ENCODE results near the gene USH2A.

Gene USH2A

GRCh38 chr1:215647738-215648137, 775.5 kb downstream of the USH2A start:
- Histone ChIP-seq H3K4me3 (ENCODE audit: low read depth in 1 of 5, low read length in 5 of 5) (no peak overlapping the region), H3K9ac (ENCODE audit: low read length in 5 of 5) (no peak overlapping the region), H3K9me3 (ENCODE audit: control insufficient read depth in 5 of 5, low read length in 5 of 5) (no peaks in the 10 kb centered on the region), H3K36me3 (ENCODE audit: control insufficient read depth in 5 of 5, insufficient read depth in 5 of 5, low read length in 5 of 5) (no peaks in the 10 kb centered on the region), H3K4me1 (ENCODE audit: control insufficient read depth in 5 of 5, insufficient read depth in 5 of 5, low read length in 5 of 5) (no peaks in the 10 kb centered on the region), H3K27me3 (ENCODE audit: control insufficient read depth in 5 of 5, insufficient read depth in 4 of 5, low read length in 5 of 5) (no peaks in the 10 kb centered on the region), H3K27ac (ENCODE audit: low read depth, low read length) (no peak overlapping the region)

DNA sequence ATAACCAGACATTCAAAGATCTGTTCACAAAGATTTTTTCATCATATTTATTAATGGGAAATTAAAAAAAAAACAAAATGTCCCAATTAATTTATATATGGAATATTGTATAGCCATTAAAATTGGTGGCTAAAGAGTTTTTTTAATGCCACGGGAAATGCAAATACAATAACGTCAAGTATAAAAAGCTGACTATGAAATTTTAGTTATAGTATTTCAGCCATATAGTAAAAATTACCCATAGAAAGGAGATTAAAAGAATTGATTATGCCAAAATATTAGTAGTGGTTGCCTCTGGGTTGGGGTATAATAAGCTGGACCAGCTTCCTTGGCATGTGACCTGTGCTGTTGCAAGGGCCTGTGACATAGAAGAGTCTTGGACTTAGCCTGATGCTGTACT, 777.4 kb downstream of the USH2A start:
- Histone ChIP-seq H3K9me3 (ENCODE audit: control insufficient read depth in 5 of 5, low read length in 5 of 5) (no peaks in the 10 kb centered on the region), H3K9ac (ENCODE audit: low read length in 5 of 5) (no peak overlapping the region), H3K36me3 (ENCODE audit: control insufficient read depth in 5 of 5, insufficient read depth in 5 of 5, low read length in 5 of 5) (no peaks in the 10 kb centered on the region), H3K4me1 (ENCODE audit: control insufficient read depth in 5 of 5, insufficient read depth in 5 of 5, low read length in 5 of 5) (peaks cover 0 to 3% (median 0%) of the 10 kb centered on the region in 5 donors), H3K27me3 (ENCODE audit: control insufficient read depth in 5 of 5, insufficient read depth in 4 of 5, low read length in 5 of 5) (no peaks in the 10 kb centered on the region), H3K4me3 (ENCODE audit: low read depth in 1 of 5, low read length in 5 of 5) (no peak overlapping the region), H3K27ac (ENCODE audit: low read depth, low read length) (no peak overlapping the region)

- H3K4me1 ChIP-seq (ENCODE audit: control insufficient read depth in 5 of 5, insufficient read depth in 5 of 5, low read length in 5 of 5) = peaks cover 0 to 10% (median 0%) of the 10 kb centered on the region in 5 donors
- H3K4me3 ChIP-seq (ENCODE audit: low read depth in 1 of 5, low read length in 5 of 5) = no peak overlapping the region
- no peak overlapping the region for H3K9ac ChIP-seq (ENCODE audit: low read length in 5 of 5)
- no peaks in the 10 kb centered on the region for H3K27me3 ChIP-seq (ENCODE audit: control insufficient read depth in 5 of 5, insufficient read depth in 4 of 5, low read length in 5 of 5)
- no peaks in the 10 kb centered on the region for H3K36me3 ChIP-seq (ENCODE audit: control insufficient read depth in 5 of 5, insufficient read depth in 5 of 5, low read length in 5 of 5)
- H3K27ac ChIP-seq (ENCODE audit: low read depth, low read length) = no peak overlapping the region
- no peaks in the 10 kb centered on the region for H3K9me3 ChIP-seq (ENCODE audit: control insufficient read depth in 5 of 5, low read length in 5 of 5)
Measured at GRCh38 chr1:215645182-215645581, 778.1 kb downstream of the USH2A start.

DNA sequence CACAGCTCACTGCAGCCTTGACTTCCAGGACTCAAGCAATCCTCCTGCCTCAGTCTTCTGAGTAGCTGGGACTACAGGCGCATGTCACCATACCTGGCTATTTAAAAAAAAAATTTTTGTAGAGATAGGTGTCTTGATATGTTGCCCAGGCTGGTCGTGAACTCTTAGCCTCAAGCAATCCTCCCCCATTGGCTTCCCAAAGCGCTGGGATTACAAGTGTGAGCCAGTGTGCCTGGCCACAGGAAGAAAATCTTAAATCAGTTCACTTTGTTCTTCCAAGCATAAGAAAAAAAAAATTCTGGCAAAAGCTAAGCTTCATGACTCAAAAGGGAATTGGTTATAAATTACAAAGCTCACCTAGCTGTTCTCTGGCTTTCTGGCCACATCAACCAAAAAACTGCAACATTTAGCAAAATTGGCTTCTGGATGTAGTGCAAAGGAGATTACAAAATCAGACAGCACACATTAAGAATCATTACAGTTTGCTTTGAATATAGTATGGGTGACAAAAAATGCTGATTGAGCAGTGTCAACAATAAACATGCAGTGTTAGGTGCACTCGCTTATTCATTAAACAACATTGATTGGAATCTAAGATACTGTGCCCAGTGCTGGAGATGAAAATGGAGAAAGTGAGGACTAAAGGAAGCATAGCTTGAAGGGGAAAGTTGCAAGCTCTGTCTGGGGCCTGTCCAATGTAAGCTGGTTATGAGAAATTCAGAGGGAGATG, 779.5 kb downstream of the USH2A start:
- Histone ChIP-seq H3K27ac (ENCODE audit: low read depth, low read length) (no peak overlapping the region), H3K27me3 (ENCODE audit: control insufficient read depth in 5 of 5, insufficient read depth in 4 of 5, low read length in 5 of 5) (no peaks in the 10 kb centered on the region), H3K36me3 (ENCODE audit: control insufficient read depth in 5 of 5, insufficient read depth in 5 of 5, low read length in 5 of 5) (no peaks in the 10 kb centered on the region), H3K4me1 (ENCODE audit: control insufficient read depth in 5 of 5, insufficient read depth in 5 of 5, low read length in 5 of 5) (peaks cover 0 to 10% (median 0%) of the 10 kb centered on the region in 5 donors), H3K4me3 (ENCODE audit: low read depth in 1 of 5, low read length in 5 of 5) (no peak overlapping the region), H3K9me3 (ENCODE audit: control insufficient read depth in 5 of 5, low read length in 5 of 5) (no peaks in the 10 kb centered on the region), H3K9ac (ENCODE audit: low read length in 5 of 5) (no peak overlapping the region)

DNA sequence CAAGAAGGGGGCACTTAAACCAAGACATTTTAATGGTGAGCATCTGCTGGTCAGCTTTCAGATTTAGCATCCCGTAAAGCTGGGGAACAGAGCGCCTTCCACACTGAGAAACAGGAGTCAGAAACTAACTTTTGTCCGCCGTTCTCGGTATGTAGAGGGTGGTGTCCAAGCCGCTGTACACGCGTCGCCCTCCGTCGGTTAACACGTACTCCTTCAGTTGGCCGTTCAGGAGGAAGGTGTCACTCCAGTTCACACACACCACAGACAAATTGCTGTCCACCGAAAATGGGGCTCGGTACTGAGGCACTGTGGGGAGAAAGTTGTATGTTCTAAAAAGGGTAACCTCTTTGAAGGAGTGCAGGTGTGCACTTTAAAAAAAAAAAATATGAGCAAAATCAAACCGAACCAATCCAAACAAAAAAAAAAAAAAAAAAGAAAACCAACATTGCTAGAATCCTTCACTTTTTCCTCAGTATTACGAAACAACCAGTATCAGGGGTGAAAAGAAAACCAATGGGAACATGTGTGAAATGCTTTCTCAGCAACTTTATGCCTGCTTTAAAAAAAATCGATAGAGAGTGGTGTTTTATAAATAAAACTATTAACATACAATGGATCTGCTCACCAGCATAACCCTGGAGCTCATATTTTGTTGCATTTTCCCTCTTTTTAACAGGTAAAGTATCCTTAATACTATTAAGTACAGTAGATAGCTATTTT, 782.7 kb downstream of the USH2A start:
- peaks cover 0 to 27% (median 16%) of the 10 kb centered on the region in 5 donors for H3K4me1 ChIP-seq (ENCODE audit: control insufficient read depth in 5 of 5, insufficient read depth in 5 of 5, low read length in 5 of 5)
- H3K27ac ChIP-seq (ENCODE audit: low read depth, low read length) = no peak overlapping the region
- no peaks in the 10 kb centered on the region for H3K27me3 ChIP-seq (ENCODE audit: control insufficient read depth in 5 of 5, insufficient read depth in 4 of 5, low read length in 5 of 5)
- no peak overlapping the region for H3K4me3 ChIP-seq (ENCODE audit: low read depth in 1 of 5, low read length in 5 of 5)
- H3K36me3 ChIP-seq (ENCODE audit: control insufficient read depth in 5 of 5, insufficient read depth in 5 of 5, low read length in 5 of 5) = no peaks in the 10 kb centered on the region
- no peak overlapping the region for H3K9ac ChIP-seq (ENCODE audit: low read length in 5 of 5)
- no peaks in the 10 kb centered on the region for H3K9me3 ChIP-seq (ENCODE audit: control insufficient read depth in 5 of 5, low read length in 5 of 5)

DNA sequence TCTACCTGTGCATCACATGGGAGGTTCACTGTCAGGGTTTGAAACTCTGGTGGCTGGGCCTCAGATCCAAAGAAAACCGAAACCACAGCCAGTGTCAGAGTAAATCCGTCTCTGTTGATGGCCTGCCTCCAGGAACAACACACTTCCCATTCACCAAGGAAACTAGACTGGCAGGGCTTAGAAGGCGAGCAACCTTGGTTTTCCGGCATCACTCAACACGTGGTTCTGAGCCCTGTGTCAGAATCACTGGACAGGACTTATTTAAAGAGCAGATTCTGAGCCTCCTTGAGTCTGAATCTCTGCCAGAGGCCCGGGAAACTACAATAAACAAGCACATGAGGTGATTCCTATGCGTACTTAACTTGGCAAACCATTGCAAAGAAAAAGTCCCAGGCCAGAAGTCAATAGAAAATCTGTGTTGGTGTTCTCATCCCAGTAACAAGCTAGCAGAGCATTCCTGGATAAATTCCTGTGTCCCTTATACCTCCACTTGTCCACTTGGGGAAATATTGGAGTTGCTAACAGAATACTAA, 786.1 kb downstream of the USH2A start:
- peaks cover 0 to 27% (median 16%) of the 10 kb centered on the region in 5 donors for H3K4me1 ChIP-seq (ENCODE audit: control insufficient read depth in 5 of 5, insufficient read depth in 5 of 5, low read length in 5 of 5)
- no peaks in the 10 kb centered on the region for H3K27me3 ChIP-seq (ENCODE audit: control insufficient read depth in 5 of 5, insufficient read depth in 4 of 5, low read length in 5 of 5)
- H3K9ac ChIP-seq (ENCODE audit: low read length in 5 of 5) = peak overlapping the region in 2 of 5 donors; percentile 54 to 71
- H3K9me3 ChIP-seq (ENCODE audit: control insufficient read depth in 5 of 5, low read length in 5 of 5) = no peaks in the 10 kb centered on the region
- H3K4me3 ChIP-seq (ENCODE audit: low read depth in 1 of 5, low read length in 5 of 5) = peak overlapping the region in 4 of 5 donors; percentile 3 to 61 (median 28)
- H3K27ac ChIP-seq (ENCODE audit: low read depth, low read length) = peak overlapping the region; percentile 82
- H3K36me3 ChIP-seq (ENCODE audit: control insufficient read depth in 5 of 5, insufficient read depth in 5 of 5, low read length in 5 of 5) = no peaks in the 10 kb centered on the region

DNA sequence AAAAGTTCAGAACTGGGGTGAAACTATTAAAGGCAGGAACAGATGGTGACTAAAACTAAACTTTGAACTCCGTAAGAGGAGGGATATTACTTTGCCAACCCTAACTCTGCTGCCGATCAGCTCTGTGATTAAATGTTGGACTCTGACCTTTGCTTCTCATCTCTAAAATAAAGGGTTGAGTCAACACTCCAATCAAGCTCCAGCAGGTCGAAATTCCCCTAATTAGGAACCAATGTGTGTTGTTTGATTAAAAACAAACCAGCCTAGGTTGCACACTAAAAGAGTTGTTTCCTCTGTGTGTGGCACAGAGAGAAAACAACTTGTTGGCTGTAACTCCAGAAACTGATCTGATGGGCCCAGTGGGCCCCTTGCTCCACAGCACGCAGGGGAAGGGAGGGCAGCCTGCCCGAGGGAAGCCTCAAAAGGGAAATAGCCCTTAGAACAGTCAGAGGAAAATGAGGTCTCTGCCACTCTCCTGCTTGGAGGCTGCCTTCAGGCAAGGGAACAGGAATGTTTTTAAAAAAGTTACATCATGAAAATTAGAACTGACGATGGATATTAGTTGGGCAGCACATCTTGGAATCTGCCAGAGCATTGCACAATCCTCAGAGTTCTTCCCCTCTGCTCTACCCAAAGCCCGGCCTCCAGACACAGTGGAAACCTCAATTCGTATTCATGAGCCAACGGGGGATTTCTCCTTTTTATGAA, 786.8 kb downstream of the USH2A start:
- Histone ChIP-seq H3K27me3 (ENCODE audit: control insufficient read depth in 5 of 5, insufficient read depth in 4 of 5, low read length in 5 of 5) (no peaks in the 10 kb centered on the region), H3K4me1 (ENCODE audit: control insufficient read depth in 5 of 5, insufficient read depth in 5 of 5, low read length in 5 of 5) (peaks cover 0 to 27% (median 16%) of the 10 kb centered on the region in 5 donors), H3K36me3 (ENCODE audit: control insufficient read depth in 5 of 5, insufficient read depth in 5 of 5, low read length in 5 of 5) (no peaks in the 10 kb centered on the region), H3K4me3 (ENCODE audit: low read depth in 1 of 5, low read length in 5 of 5) (peak overlapping the region in 4 of 5 donors; percentile 3 to 61 (median 28)), H3K9me3 (ENCODE audit: control insufficient read depth in 5 of 5, low read length in 5 of 5) (no peaks in the 10 kb centered on the region), H3K9ac (ENCODE audit: low read length in 5 of 5) (peak overlapping the region in 2 of 5 donors; percentile 54 to 71), H3K27ac (ENCODE audit: low read depth, low read length) (peak overlapping the region; percentile 82)

- Histone ChIP-seq H3K27ac (ENCODE audit: low read depth, low read length) (peak overlapping the region; percentile 82), H3K9ac (ENCODE audit: low read length in 5 of 5) (peak overlapping the region in 1 of 5 donors; percentile 71), H3K27me3 (ENCODE audit: control insufficient read depth in 5 of 5, insufficient read depth in 4 of 5, low read length in 5 of 5) (no peaks in the 10 kb centered on the region), H3K36me3 (ENCODE audit: control insufficient read depth in 5 of 5, insufficient read depth in 5 of 5, low read length in 5 of 5) (no peaks in the 10 kb centered on the region), H3K9me3 (ENCODE audit: control insufficient read depth in 5 of 5, low read length in 5 of 5) (no peaks in the 10 kb centered on the region), H3K4me1 (ENCODE audit: control insufficient read depth in 5 of 5, insufficient read depth in 5 of 5, low read length in 5 of 5) (peaks cover 0 to 24% (median 16%) of the 10 kb centered on the region in 5 donors), H3K4me3 (ENCODE audit: low read depth in 1 of 5, low read length in 5 of 5) (no peak overlapping the region)
Measured at GRCh38 chr1:215635827-215636226, 787.4 kb downstream of the USH2A start.

GRCh38 chr1:215631489-215631888, 791.8 kb downstream of the USH2A start:
- peaks cover 0 to 9% (median 6%) of the 10 kb centered on the region in 5 donors for H3K4me1 ChIP-seq (ENCODE audit: control insufficient read depth in 5 of 5, insufficient read depth in 5 of 5, low read length in 5 of 5)
- no peak overlapping the region for H3K9ac ChIP-seq (ENCODE audit: low read length in 5 of 5)
- no peaks in the 10 kb centered on the region for H3K9me3 ChIP-seq (ENCODE audit: control insufficient read depth in 5 of 5, low read length in 5 of 5)
- no peak overlapping the region for H3K27ac ChIP-seq (ENCODE audit: low read depth, low read length)
- H3K27me3 ChIP-seq (ENCODE audit: control insufficient read depth in 5 of 5, insufficient read depth in 4 of 5, low read length in 5 of 5) = no peaks in the 10 kb centered on the region
- H3K36me3 ChIP-seq (ENCODE audit: control insufficient read depth in 5 of 5, insufficient read depth in 5 of 5, low read length in 5 of 5) = no peaks in the 10 kb centered on the region
- no peak overlapping the region for H3K4me3 ChIP-seq (ENCODE audit: low read depth in 1 of 5, low read length in 5 of 5)

Measured in subcutaneous abdominal adipose tissue (tissue), 5 donors.